Ectodermal cell (in vitro differentiated cells): ENCODE results near the gene NPY4R.
"Not testable (repeated sequence)": the region's sequence is repeated elsewhere in the genome, so short reads cannot be mapped to it uniquely, and the experiment has no call there.

Source experiments
- H3K27ac ChIP-seq: 2 replicates; pipeline ENCODE4 v1.7.0; 2013; ENCODE audit warnings: mild to moderate bottlenecking, low read depth, low read length; ENCODE audit not compliant: insufficient read depth, poor library complexity, severe bottlenecking
- H3K27me3 ChIP-seq: 2 replicates; pipeline ENCODE4 v1.7.0; 2013; ENCODE audit warnings: mild to moderate bottlenecking, low read length; ENCODE audit not compliant: insufficient read depth, control insufficient read depth, poor library complexity, severe bottlenecking
- H3K36me3 ChIP-seq: one replicate; pipeline ENCODE4 v1.7.0; 2013; ENCODE audit warnings: low read length; ENCODE audit not compliant: control insufficient read depth, insufficient read depth
- H3K4me1 ChIP-seq: one replicate; pipeline ENCODE4 v1.7.0; 2013; ENCODE audit warnings: low read length; ENCODE audit not compliant: control insufficient read depth, insufficient read depth
- H3K4me3 ChIP-seq: 2 replicates; pipeline ENCODE4 v1.7.0; 2013; ENCODE audit warnings: low read depth, low read length, control low read depth; ENCODE audit not compliant: insufficient read depth
- H3K9me3 ChIP-seq: 2 replicates; pipeline ENCODE4 v1.7.0; 2013; ENCODE audit warnings: mild to moderate bottlenecking, low read length, moderate library complexity; ENCODE audit not compliant: control insufficient read depth
- WGBS, 2 experiments: methylation state at CpG; one replicate each; pipeline ENCODE4 v1.1.7; 2013; ENCODE audit warnings: missing lambda C conversion rate in 2 of 2; 5-methylcytosine and 5-hydroxymethylcytosine counted together

Gene NPY4R

DNA sequence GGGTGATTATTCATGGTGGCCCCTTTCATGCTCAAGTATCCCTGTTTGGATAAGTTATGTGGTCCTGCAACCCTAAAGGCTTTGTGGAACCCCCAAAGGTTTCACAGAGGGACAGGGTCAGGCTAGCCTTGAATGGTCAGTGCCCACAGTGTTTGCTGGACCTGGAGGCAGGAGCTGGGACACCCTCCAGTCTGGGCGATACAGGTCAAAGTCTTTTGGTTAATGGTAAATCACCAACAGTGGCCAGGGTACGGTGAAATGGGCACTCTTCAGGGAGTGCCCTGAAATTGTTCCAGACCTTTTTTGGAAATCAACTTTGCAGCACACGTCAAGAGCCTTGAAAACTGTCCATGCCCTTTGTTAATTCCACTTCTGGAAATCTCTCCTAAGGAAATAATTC lies 8.7 kb downstream of the NPY4R start:
- H3K27ac ChIP-seq, H3K4me3 ChIP-seq, H3K4me1 ChIP-seq, H3K36me3 ChIP-seq, H3K27me3 ChIP-seq, H3K9me3 ChIP-seq: not testable (repeated sequence)
- WGBS, 2 experiments = no CpG with 5 or more reads among the region's 3 CpGs

DNA sequence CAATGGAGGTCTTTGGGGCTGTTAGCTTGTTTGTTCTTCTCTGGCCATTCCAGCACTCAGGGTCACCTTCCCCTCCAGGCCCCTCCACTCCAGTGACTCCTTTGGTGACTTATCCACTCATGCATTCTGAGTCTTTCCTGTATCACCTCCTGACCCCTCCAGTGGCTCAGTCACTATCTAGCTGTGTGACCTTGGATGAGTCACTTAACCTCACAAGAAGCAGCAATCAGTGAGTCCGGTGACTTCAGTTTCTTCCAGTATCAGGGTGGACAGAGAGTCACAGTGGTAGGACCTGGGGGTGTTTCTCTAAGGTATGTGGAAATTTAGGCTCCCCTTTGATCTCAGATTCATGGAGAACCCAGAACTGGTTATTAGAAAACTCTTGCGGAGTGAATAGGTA lies 9.8 kb downstream of the NPY4R start:
- H3K9me3 ChIP-seq, H3K4me1 ChIP-seq, H3K36me3 ChIP-seq, H3K27me3 ChIP-seq, H3K27ac ChIP-seq, H3K4me3 ChIP-seq: not testable (repeated sequence)
- no CpG with 5 or more reads among the region's 2 CpGs for WGBS, 2 experiments

DNA sequence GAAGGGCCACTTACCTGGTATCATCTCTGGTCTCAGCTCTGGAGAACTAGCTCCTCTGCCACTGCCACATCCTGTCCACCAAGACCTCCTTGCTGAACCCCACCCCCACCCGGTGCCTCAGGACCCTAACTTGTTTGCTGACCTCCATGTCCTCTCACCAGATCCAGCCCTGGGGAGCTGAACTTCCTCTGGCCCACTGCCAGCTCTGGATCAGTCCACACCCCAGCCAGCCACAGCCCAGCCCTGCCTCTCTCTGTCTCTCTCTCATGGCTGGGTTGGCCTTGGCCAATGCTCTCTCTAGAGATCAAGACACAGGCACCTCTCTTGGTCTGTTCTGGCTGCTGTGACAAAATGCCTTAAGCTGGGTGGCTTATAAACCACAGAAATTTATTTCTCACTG lies 14.4 kb downstream of the NPY4R start:
- not testable (repeated sequence) for H3K27ac ChIP-seq, H3K4me1 ChIP-seq, H3K27me3 ChIP-seq, H3K4me3 ChIP-seq, H3K9me3 ChIP-seq, H3K36me3 ChIP-seq
- 80 to 100% methylated on average over 1 of the region's 1 CpG for WGBS, 2 experiments

DNA sequence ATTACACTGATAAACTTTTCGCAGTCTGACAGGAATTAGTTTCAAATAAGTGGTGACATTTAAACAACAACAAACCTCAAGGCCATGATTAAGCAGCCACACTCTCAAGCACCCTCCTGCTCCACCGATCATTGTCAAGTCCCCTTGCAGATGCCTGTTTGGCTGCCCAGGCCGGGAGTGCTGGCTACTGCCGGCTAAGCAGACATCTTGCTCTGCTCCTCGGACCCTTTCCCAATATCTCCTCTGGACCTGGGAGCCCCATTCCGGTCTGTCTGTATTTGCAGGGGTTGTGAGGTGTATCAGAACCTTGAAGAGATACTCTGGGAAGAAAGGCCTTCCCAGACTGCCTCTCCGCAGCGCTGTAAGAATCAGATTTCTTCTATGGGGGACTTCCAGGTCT lies 14.9 kb downstream of the NPY4R start:
- not testable (repeated sequence) for H3K9me3 ChIP-seq

DNA sequence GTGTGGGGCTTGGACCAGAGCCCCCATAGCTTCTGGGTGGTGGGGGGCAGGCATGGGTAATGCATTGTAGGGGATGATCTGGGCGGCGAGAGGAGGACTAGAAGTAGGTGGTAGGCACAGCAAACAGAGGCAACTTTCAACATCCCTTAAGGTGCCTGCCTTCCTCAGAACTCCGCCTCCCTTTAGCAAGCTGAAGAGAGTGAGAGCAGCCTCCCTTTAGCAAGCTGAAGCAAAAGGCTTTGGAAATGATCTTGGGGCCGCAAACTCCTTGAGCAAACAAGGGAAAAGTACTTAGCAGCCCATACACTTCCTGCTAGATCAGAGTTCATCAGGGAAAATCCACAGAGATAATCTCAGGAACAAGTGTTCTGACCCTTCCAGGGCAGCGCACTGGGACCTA lies 18.3 kb downstream of the NPY4R start:
- H3K9me3 ChIP-seq, H3K4me3 ChIP-seq, H3K36me3 ChIP-seq, H3K27ac ChIP-seq, H3K27me3 ChIP-seq, H3K4me1 ChIP-seq: not testable (repeated sequence)
- WGBS, 2 experiments = 95% methylated on average over 3 of the region's 5 CpGs; no CpG with 5 or more reads in 1 of the 2 experiments

More for the DNA sequence above, 14.9 kb downstream of the NPY4R start:
- not testable (repeated sequence) for H3K4me3 ChIP-seq, H3K27me3 ChIP-seq, H3K27ac ChIP-seq, H3K4me1 ChIP-seq, H3K36me3 ChIP-seq
- WGBS, 2 experiments = 82 to 85% methylated on average over 2 to 4 of the region's 8 CpGs

DNA sequence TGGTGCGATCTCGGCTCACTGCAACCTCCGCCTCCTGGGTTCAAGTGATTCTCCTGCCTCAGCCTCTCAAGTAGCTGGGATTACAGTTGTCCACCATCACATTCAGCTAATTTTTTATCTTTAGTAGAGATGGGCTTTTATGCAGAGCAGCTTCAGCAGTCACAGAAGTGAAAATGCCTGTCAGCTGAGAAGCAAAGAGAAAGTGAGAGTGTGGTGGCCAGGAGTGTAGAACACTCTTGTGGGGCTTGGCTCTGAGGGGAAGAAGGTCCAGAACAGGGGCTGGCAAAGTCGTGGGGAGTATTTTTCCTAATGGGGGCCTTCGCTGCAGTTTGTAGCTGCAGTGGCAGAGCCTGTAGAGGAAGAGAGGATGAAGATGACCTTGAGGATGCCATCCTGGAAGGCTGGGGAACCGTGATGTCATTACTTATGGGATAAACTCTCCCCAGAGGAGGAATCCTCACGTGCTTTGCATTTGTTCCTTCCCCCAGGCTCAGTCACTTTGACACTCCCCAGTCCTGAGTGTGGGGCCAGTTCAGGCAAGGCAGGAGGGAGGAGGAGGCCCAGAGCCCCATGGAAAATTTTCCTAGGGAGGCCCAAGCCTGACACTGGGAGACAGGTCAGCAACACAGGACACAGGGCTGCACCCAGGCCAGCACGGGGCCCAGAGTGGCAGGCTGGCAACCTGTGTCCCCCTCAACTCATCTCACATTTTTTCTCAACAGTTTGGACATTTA lies 20.2 kb downstream of the NPY4R start:
- H3K9me3 ChIP-seq, H3K36me3 ChIP-seq, H3K4me3 ChIP-seq, H3K27me3 ChIP-seq, H3K27ac ChIP-seq, H3K4me1 ChIP-seq: not testable (repeated sequence)
- 91 to 92% methylated on average over 3 of the region's 8 CpGs for WGBS, 2 experiments

DNA sequence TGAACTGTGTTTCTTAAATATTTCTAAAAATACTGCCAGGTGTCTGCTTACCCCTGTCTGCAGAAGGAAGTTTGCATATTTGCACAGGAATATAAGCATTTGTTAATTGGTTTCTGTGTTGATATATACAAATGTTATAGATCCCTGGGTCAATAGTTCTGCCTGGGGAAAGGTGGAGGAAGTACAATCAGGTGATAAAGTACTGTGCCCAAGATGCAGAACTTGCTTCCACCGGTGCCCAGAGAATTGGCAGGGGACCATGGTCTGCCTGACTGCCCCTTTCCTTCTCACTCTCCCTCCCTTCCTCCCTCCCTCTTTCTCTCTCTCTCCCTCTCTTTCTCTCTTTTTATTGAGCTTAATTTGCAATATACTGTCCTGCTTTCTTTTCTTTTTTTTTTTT lies 22.3 kb downstream of the NPY4R start:
- not testable (repeated sequence) for H3K4me3 ChIP-seq, H3K9me3 ChIP-seq, H3K36me3 ChIP-seq, H3K4me1 ChIP-seq, H3K27ac ChIP-seq, H3K27me3 ChIP-seq
- WGBS, 2 experiments = no CpG with 5 or more reads among the region's 1 CpG

DNA sequence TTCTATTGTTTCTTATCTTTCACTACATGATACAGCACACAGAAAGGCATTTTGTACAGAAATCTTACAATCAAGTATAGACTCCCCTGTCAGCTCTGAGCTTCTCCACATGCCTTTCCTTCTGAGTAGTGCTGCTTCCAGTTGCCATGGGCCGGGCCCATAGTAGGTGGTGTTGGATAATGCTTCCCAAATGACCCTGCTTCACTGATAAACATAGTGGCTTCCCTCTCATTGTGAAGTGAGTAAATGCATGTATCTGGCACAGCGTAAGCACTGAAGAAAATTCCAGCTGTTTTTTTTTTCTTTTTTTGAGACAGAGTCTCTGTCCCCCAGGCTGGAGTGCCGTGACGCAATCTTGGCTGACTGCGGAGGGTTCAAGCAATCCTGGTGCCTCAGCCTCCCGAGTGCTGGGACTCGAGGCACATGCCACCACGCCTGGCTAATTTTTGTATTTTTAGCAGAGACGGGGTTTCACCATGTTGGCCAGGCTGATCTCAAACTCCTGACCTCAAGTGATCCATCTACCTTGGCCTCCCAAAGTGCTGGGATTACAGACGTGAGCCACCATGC lies 23.0 kb downstream of the NPY4R start:
- H3K27ac ChIP-seq, H3K9me3 ChIP-seq: not testable (repeated sequence)

DNA sequence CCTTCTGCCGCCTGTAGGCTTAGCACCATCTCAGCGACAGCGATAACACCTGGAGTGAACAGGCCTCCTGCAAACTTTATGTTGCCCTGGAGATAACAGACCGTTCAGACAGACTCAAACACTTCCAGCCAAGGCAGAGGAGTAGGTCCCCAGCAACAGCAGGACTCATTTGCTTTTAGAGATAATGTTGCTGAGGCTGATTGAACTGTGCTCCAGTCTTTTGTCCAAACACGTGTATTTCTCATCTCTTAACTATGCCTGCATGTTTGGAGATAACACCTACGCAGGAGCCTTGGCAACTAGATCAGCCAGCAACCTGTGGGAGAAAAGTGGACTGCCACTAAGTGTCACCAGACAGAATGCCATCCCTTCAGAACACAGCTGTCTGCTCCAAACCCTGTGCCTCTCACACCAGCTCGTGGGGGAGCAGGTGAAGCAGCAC lies 23.9 kb downstream of the NPY4R start:
- not testable (repeated sequence) for H3K36me3 ChIP-seq, H3K27me3 ChIP-seq, H3K9me3 ChIP-seq, H3K4me3 ChIP-seq, H3K4me1 ChIP-seq, H3K27ac ChIP-seq
- WGBS, 2 experiments = 83 to 86% methylated on average over 4 to 5 of the region's 7 CpGs

More for the DNA sequence above, 23.0 kb downstream of the NPY4R start:
- WGBS, 2 experiments = 89 to 93% methylated on average over 10 of the region's 10 CpGs
- not testable (repeated sequence) for H3K4me3 ChIP-seq, H3K27me3 ChIP-seq, H3K4me1 ChIP-seq, H3K36me3 ChIP-seq

DNA sequence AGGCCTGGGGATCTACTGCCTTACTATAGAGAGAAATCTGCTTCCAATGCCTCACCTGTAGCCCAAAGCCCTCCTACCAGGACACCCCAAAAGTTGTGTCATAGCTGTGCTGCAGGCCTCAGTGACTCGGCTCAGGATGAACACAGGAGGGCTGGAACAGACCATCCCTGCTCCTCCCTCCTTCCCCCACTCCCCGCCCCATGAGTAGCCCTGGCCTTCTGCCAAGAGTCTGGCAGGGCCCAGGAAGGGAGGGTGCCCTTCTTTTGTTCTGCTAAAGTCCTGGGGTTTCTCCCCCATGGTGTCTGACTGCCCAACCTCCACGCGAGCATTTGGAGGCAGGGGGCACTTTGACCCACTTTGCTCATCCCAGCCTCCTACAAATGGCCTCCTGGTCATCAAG lies 24.8 kb downstream of the NPY4R start:
- H3K27ac ChIP-seq, H3K27me3 ChIP-seq, H3K4me1 ChIP-seq, H3K4me3 ChIP-seq, H3K36me3 ChIP-seq, H3K9me3 ChIP-seq: not testable (repeated sequence)
- no CpG with 5 or more reads among the region's 4 CpGs for WGBS, 2 experiments

DNA sequence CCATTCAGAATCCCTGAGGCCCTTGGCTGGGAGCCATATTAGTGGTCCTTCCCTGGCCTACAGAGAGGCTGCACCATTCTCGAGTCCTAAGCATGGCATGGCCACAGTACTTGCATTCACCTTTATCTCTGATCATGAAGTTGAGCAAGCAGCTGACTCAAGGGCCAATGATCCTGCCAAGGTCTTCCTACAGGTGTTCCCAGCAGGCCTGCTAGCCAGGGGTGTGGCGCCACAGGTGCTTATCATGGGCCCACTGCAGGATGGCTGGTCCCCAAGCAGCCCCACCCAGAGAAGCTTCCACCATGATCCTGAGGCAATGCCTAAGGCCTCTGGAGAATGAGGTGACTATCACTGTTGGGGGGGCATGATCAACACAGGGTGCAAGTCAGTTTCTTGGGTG lies 42.2 kb downstream of the NPY4R start:
- not testable (repeated sequence) for H3K27me3 ChIP-seq
- WGBS, 2 experiments = no CpG with 5 or more reads among the region's 2 CpGs

More for the DNA sequence above, 42.2 kb downstream of the NPY4R start:
- H3K9me3 ChIP-seq, H3K27ac ChIP-seq, H3K36me3 ChIP-seq, H3K4me1 ChIP-seq, H3K4me3 ChIP-seq: not testable (repeated sequence)
